SU-DHL-6 (cell line): ENCODE measurements around the gene RNF17.

Experiments
- H2AFZ ChIP-seq: fragments of 200-600 bp; sonication (generic); 2 replicates; pipeline ENCODE4 v1.6.1; 2014; ENCODE audit warnings: low read depth, mild to moderate bottlenecking, moderate library complexity, mixed read lengths, antibody characterized with exemption, low read length; ENCODE audit not compliant: severe bottlenecking
- H3F3A ChIP-seq: fragments of 200-600 bp; shearing (Covaris generic); 2 replicates; pipeline ENCODE4 v1.6.0; 2016; ENCODE audit warnings: antibody characterized with exemption, mild to moderate bottlenecking; ENCODE audit not compliant: insufficient read depth
- H3K27ac ChIP-seq: fragments of 200-600 bp; sonication (generic); 2 replicates; pipeline ENCODE4 v1.5.1; 2016; ENCODE audit warnings: low read depth, mild to moderate bottlenecking, low read length, moderate library complexity, mixed read lengths
- H3K27me3 ChIP-seq: fragments of 200-600 bp; sonication (generic), shearing (Covaris generic); 2 replicates; pipeline ENCODE4 v1.6.0; 2014; ENCODE audit warnings: mild to moderate bottlenecking, low read length
- H3K36me3 ChIP-seq: fragments of 200-600 bp; sonication (generic); 2 replicates; pipeline ENCODE4 v1.6.1; 2014; ENCODE audit warnings: mild to moderate bottlenecking, low read length, mixed read lengths
- H3K4me2 ChIP-seq: fragments of 300-600, 200-600 bp; shearing (Covaris generic), sonication (generic); 2 replicates; pipeline ENCODE4 v1.6.0; 2014; ENCODE audit warnings: low read length, low read depth, mild to moderate bottlenecking; ENCODE audit not compliant: poor library complexity, severe bottlenecking
- H3K4me3 ChIP-seq: fragments of 200-600 bp; sonication (generic); 2 replicates; pipeline ENCODE4 v1.5.1; 2014; ENCODE audit warnings: antibody characterized with exemption, low read length, mild to moderate bottlenecking, mixed read lengths; ENCODE audit not compliant: insufficient read depth, poor library complexity, severe bottlenecking
- H3K79me2 ChIP-seq: fragments of 200-600 bp; sonication (generic); 2 replicates; pipeline ENCODE4 v1.6.1; 2014; ENCODE audit warnings: mild to moderate bottlenecking, low read length, moderate library complexity; ENCODE audit not compliant: insufficient read depth
- H3K9ac ChIP-seq: fragments of 200-600 bp; sonication (generic); 2 replicates; pipeline ENCODE4 v1.7.0; 2014; ENCODE audit warnings: mild to moderate bottlenecking, low read length
- H3K9me2 ChIP-seq: fragments of 200-600 bp; sonication (generic); replicated peaks from 2 replicates; pipeline ENCODE4 v1.6.1; 2014; ENCODE audit warnings: low read length; ENCODE audit not compliant: insufficient read depth
- H3K9me3 ChIP-seq: fragments of 200-600 bp; sonication (generic); 2 replicates; pipeline ENCODE4 v1.6.1; 2014; ENCODE audit warnings: low read length, mixed read lengths; ENCODE audit not compliant: insufficient read depth
- H4K20me1 ChIP-seq: fragments of 200-600 bp; sonication (generic); 2 replicates; pipeline ENCODE4 v1.6.1; 2014; ENCODE audit warnings: low read depth, mild to moderate bottlenecking, antibody characterized with exemption, low read length, moderate library complexity, mixed read lengths
- EZH2phosphoT487 ChIP-seq: fragments of 200-600 bp; sonication (generic), shearing (Covaris generic); conservative IDR thresholded peaks from 2 replicates; pipeline ENCODE4 v1.6.1; 2018; ENCODE audit warnings: mild to moderate bottlenecking, antibody characterized with exemption, low read length, moderate library complexity, mixed read lengths
- TF ChIP-seq, protein P1 (sequence below): fragments of 200-600 bp; sonication (generic); IDR thresholded peaks from one replicate; pipeline ENCODE4 v1.5.1; 2017; ENCODE audit warnings: antibody characterized with exemption, mild to moderate bottlenecking, low read length, moderate library complexity; ENCODE audit not compliant: insufficient read depth, poor library complexity, severe bottlenecking

RNF17 gene

DNA sequence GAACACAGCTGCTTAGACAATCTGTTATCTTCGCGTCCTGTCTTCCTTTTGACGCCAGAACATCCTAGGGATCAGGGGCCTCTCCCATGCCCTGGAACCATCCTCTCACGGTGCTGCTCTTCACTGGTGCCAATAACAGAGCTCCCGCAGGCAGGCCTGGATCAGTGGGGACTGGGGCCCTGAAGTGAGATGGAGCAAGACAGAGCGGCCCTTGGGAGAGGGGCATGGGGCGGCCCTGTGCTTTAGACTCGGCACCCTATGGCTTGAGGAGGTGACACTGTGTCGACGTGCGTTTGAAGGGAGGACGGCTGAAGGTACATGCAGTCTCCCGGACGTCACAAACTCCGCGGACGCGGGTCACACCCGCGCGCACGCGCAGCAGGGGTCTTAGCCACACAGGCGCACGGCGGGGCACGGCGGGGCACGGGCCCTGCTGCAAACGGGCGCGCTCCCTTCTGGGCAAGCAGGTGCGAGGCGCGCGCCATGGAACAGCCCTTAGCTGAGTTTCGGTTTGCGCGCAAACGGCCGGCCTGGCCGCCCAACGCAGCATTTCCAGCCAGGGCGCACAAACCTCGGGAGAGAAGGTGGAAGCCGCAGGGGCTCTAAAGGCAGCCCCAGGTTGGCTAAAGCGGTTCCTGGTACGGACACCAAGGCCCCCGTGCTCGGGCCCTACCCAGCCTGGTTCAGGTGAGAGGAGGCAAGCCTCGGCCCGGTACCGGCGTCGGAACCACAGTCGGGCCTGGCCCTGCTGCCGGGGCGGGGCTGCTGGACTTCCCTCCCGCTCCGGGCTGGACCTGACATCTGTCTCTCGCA is 16.5 kb upstream of the RNF17 start:
- Histone ChIP-seq H3K9me3 (no peaks in the 10 kb centered on the region), H3K4me2 (no peak overlapping the region), H3K27ac (no peak overlapping the region), H3K36me3 (no peaks in the 10 kb centered on the region), H4K20me1 (no peaks in the 10 kb centered on the region), H3K79me2 (no peaks in the 10 kb centered on the region), H3K4me3 (no peak overlapping the region), H3F3A (no peaks in the 10 kb centered on the region), H2AFZ (no peak overlapping the region), H3K27me3 (no peaks in the 10 kb centered on the region), H3K9ac (no peak overlapping the region), H3K9me2 (no peaks in the 10 kb centered on the region)
- no peak for TF ChIP-seq EZH2phosphoT487
- TF ChIP-seq, protein P1, sequence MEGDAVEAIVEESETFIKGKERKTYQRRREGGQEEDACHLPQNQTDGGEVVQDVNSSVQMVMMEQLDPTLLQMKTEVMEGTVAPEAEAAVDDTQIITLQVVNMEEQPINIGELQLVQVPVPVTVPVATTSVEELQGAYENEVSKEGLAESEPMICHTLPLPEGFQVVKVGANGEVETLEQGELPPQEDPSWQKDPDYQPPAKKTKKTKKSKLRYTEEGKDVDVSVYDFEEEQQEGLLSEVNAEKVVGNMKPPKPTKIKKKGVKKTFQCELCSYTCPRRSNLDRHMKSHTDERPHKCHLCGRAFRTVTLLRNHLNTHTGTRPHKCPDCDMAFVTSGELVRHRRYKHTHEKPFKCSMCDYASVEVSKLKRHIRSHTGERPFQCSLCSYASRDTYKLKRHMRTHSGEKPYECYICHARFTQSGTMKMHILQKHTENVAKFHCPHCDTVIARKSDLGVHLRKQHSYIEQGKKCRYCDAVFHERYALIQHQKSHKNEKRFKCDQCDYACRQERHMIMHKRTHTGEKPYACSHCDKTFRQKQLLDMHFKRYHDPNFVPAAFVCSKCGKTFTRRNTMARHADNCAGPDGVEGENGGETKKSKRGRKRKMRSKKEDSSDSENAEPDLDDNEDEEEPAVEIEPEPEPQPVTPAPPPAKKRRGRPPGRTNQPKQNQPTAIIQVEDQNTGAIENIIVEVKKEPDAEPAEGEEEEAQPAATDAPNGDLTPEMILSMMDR: no peak

DNA sequence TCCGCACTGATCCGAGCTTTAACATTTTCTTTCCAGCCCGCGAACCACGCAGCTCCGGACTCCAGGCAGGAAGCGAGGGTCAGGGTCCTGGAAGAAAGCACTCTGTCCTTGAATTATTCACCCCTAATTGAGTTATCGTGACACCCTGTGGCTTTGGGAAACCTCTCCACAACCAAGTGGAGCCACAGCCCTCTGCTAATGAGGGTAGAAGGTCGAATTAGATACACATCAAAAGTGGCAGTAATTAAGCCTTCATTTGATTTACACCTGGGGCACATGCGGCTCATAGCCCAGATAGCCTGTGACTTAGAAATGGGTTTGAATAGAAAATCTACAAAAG is 15.9 kb upstream of the RNF17 start:
- Histone ChIP-seq H3K4me2 (no peak overlapping the region), H4K20me1 (no peaks in the 10 kb centered on the region), H3K27ac (no peak overlapping the region), H2AFZ (no peak overlapping the region), H3K9me3 (no peaks in the 10 kb centered on the region), H3K36me3 (no peaks in the 10 kb centered on the region), H3K4me3 (no peak overlapping the region), H3K79me2 (no peaks in the 10 kb centered on the region), H3K27me3 (no peaks in the 10 kb centered on the region), H3K9ac (no peak overlapping the region), H3F3A (no peaks in the 10 kb centered on the region), H3K9me2 (no peaks in the 10 kb centered on the region)
- TF ChIP-seq, protein P1: no peak
- TF ChIP-seq EZH2phosphoT487: no peak

DNA sequence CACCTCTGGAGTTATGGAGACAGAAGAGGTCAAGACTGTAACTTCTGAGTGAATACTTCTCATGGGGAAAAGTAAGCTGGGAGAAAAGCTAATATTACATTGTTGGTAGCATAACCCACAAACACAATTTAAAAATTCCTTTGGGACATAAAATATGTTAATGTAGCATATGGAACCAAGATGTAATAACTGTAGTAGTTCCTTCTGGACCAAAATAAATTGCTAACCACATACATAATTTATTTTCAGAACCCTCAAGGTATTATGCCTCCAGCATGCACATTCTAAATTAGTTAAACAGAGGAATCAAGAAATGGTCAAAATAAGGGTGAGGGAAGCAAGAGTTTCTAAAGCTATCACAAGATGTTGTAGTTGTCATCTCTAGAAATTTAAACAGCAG is 4.8 kb upstream of the RNF17 start:
- TF ChIP-seq, protein P1: no peak
- no peak for TF ChIP-seq EZH2phosphoT487

More for the DNA sequence above, 4.8 kb upstream of the RNF17 start:
- Histone ChIP-seq H3K79me2 (no peaks in the 10 kb centered on the region), H3K9me3 (no peaks in the 10 kb centered on the region), H4K20me1 (no peaks in the 10 kb centered on the region; the same call in 1 of the 2 replicates), H2AFZ (no peak overlapping the region), H3K4me2 (no peak overlapping the region), H3K4me3 (no peak overlapping the region), H3K36me3 (no peaks in the 10 kb centered on the region), H3K27me3 (no peaks in the 10 kb centered on the region), H3K27ac (no peak overlapping the region), H3F3A (no peaks in the 10 kb centered on the region), H3K9me2 (no peaks in the 10 kb centered on the region), H3K9ac (no peak overlapping the region)
